GM19351 (cell line): ENCODE results near the gene SMYD2.

ENCODE experiments used
- ATAC-seq: cut with Tn5 transposase; IDR thresholded peaks from one replicate; pipeline ENCODE4 v1.9.1; 2021; ENCODE audit warnings: mild to moderate bottlenecking, moderate library complexity; ENCODE audit not compliant: unreplicated experiment

Gene SMYD2

GRCh38 chr1:214327514-214327913 is 46.6 kb downstream of the SMYD2 start:
- ATAC-seq: no peak

- ATAC-seq: peak; percentile 91
These were observed 48.0 kb downstream of the SMYD2 start for GRCh38 chr1:214328770-214329469.

- no peak for ATAC-seq
These were observed 48.7 kb downstream of the SMYD2 start for GRCh38 chr1:214329470-214330220.

GRCh38 chr1:214330222-214330621 is 49.3 kb downstream of the SMYD2 start:
- no peak for ATAC-seq

- ATAC-seq: no peak
These were observed 49.8 kb downstream of the SMYD2 start for GRCh38 chr1:214330715-214331114.

- no peak for ATAC-seq
These were observed 50.2 kb downstream of the SMYD2 start for GRCh38 chr1:214331180-214331579.

- peak; percentile 39 for ATAC-seq
These were observed 51.0 kb downstream of the SMYD2 start for GRCh38 chr1:214331827-214332423.

- ATAC-seq: peak; percentile 37
These were observed 52.2 kb downstream of the SMYD2 start for GRCh38 chr1:214332946-214333798.

GRCh38 chr1:214335567-214335966 is 54.6 kb downstream of the SMYD2 start:
- no peak for ATAC-seq

- ATAC-seq: no peak
These were observed 56.1 kb downstream of the SMYD2 start for GRCh38 chr1:214337015-214337414.

GRCh38 chr1:214337511-214337910 is 56.6 kb downstream of the SMYD2 start:
- ATAC-seq: no peak

- no peak for ATAC-seq
These were observed 57.3 kb downstream of the SMYD2 start for GRCh38 chr1:214338212-214338611.

- no peak for ATAC-seq
These were observed 60.5 kb downstream of the SMYD2 start for GRCh38 chr1:214341459-214341858.

GRCh38 chr1:214341932-214342331 is 61.0 kb downstream of the SMYD2 start:
- no peak for ATAC-seq

GRCh38 chr1:214342525-214342924 is 61.6 kb downstream of the SMYD2 start:
- no peak for ATAC-seq

GRCh38 chr1:214344897-214345296 is 63.9 kb downstream of the SMYD2 start:
- ATAC-seq: no peak

GRCh38 chr1:214349008-214349407 is 68.0 kb downstream of the SMYD2 start:
- no peak for ATAC-seq

- ATAC-seq: no peak
These were observed 68.8 kb downstream of the SMYD2 start for GRCh38 chr1:214349781-214350180.

GRCh38 chr1:214351551-214352277 is 70.8 kb downstream of the SMYD2 start:
- no peak for ATAC-seq

- no peak for ATAC-seq
These were observed 71.9 kb downstream of the SMYD2 start for GRCh38 chr1:214352838-214353237.
